ENCODE data around the gene POLR2A.

POLR2A gene

GRCh38 chr17:7508846-7509245, 24.7 kb downstream of the POLR2A start:
- no peak for DNase-seq

- no peak for DNase-seq
Observed at GRCh38 chr17:7509937-7510336, 25.8 kb downstream of the POLR2A start.

- no peak for DNase-seq
Observed at GRCh38 chr17:7511108-7511507, 26.9 kb downstream of the POLR2A start.

- DNase-seq = no peak
Observed at GRCh38 chr17:7512105-7512504, 27.9 kb downstream of the POLR2A start.

- no peak for DNase-seq
Observed at GRCh38 chr17:7512824-7513540, 28.8 kb downstream of the POLR2A start.

GRCh38 chr17:7513850-7514419, 29.8 kb downstream of the POLR2A start:
- DNase-seq = no peak

- DNase-seq = no peak
Observed at GRCh38 chr17:7515911-7516610, 31.9 kb downstream of the POLR2A start.

- DNase-seq = no peak
Observed at GRCh38 chr17:7523033-7523432, 38.9 kb downstream of the POLR2A start.

GRCh38 chr17:7528842-7529241, 44.7 kb downstream of the POLR2A start:
- no peak for DNase-seq

- DNase-seq = no peak
Observed at GRCh38 chr17:7530023-7530900, 46.1 kb downstream of the POLR2A start.

GRCh38 chr17:7538050-7538449, 53.9 kb downstream of the POLR2A start:
- no peak for DNase-seq

- no peak for DNase-seq
Observed at GRCh38 chr17:7538891-7539545, 54.9 kb downstream of the POLR2A start.

- no peak for DNase-seq
Observed at GRCh38 chr17:7541074-7541621, 57.0 kb downstream of the POLR2A start.

- no peak for DNase-seq
Observed at GRCh38 chr17:7544911-7545310, 60.7 kb downstream of the POLR2A start.

GRCh38 chr17:7548585-7549400, 64.6 kb downstream of the POLR2A start, which contains the start of gene TNFSF12:
Gene TNFSF12 (plus strand): TSS chr17:7549058. CDS start chr17:7549154, 96 bp downstream.
- DNase-seq = no peak

Measured in NCI-H510A treated with DMSO at 0.1 percent for 48 hours (cell line).